Astrocyte (in vitro differentiated cells and primary cell): Measurements from ENCODE around the gene CNTNAP2. TPM values are rescaled to one million over a fixed set of nuclear protein-coding genes. Genes with fewer than 3 reads are reported as not detected.

Experiments used
- DNase-seq: peaks from one replicate; pipeline ENCODE4 v3.0.0-alpha.2; 2010; ENCODE audit warnings: low read depth
- FAIRE-seq: peaks from 2 replicates; lab custom pipeline; 2011; peaks lifted over from hg19 to GRCh38; lab: Jason Lieb, UNC
- H2AFZ ChIP-seq: 2 replicates; pipeline ENCODE4 v1.6.0; 2012; ENCODE audit warnings: low read depth, low read length, inconsistent platforms
- H3K27ac ChIP-seq: 2 replicates; pipeline ENCODE4 v1.5.1; 2011; ENCODE audit warnings: low read depth, low read length, inconsistent platforms
- H3K27me3 ChIP-seq: 2 replicates; pipeline ENCODE4 v1.6.0; 2011; ENCODE audit warnings: low read length, inconsistent platforms; ENCODE audit not compliant: insufficient read depth
- H3K36me3 ChIP-seq: 2 replicates; pipeline ENCODE4 v1.5.1; 2011; ENCODE audit warnings: low read length, inconsistent platforms; ENCODE audit not compliant: insufficient read depth
- H3K4me1 ChIP-seq: 2 replicates; pipeline ENCODE4 v1.5.1; 2011; ENCODE audit warnings: low read length, inconsistent platforms; ENCODE audit not compliant: insufficient read depth
- H3K4me2 ChIP-seq: 2 replicates; pipeline ENCODE4 v1.6.0; 2012; ENCODE audit warnings: low read length, inconsistent platforms
- H3K4me3 ChIP-seq: 2 replicates; pipeline ENCODE4 v1.5.1; 2011; ENCODE audit warnings: low read depth, mild to moderate bottlenecking, low read length, inconsistent platforms; ENCODE audit not compliant: insufficient read depth
- H3K79me2 ChIP-seq: 2 replicates; pipeline ENCODE4 v1.6.0; 2012; ENCODE audit warnings: mild to moderate bottlenecking, low read length, inconsistent platforms; ENCODE audit not compliant: insufficient read depth
- H3K9ac ChIP-seq: 2 replicates; pipeline ENCODE4 v1.6.0; 2012; ENCODE audit warnings: mild to moderate bottlenecking, low read length, inconsistent platforms
- H3K9me3 ChIP-seq: 2 replicates; pipeline ENCODE4 v1.5.1; 2012; ENCODE audit warnings: low read depth, mild to moderate bottlenecking, low read length, inconsistent platforms; ENCODE audit not compliant: insufficient read depth
- H4K20me1 ChIP-seq: 2 replicates; pipeline ENCODE4 v1.6.0; 2012; ENCODE audit warnings: low read length, inconsistent platforms; ENCODE audit not compliant: insufficient read depth
- H3K27ac Mint-ChIP-seq: one replicate; pipeline ENCODE4 v1.8.0; 2021; ENCODE audit warnings: mild to moderate bottlenecking, mixed read lengths; ENCODE audit not compliant: unreplicated experiment
- H3K27me3 Mint-ChIP-seq: one replicate; pipeline ENCODE4 v1.8.0; 2021; ENCODE audit warnings: low read depth, mixed read lengths; ENCODE audit not compliant: unreplicated experiment
- H3K36me3 Mint-ChIP-seq: one replicate; pipeline ENCODE4 v1.8.0; 2021; ENCODE audit warnings: low read depth, mixed read lengths; ENCODE audit not compliant: unreplicated experiment
- H3K4me1 Mint-ChIP-seq: one replicate; pipeline ENCODE4 v1.8.0; 2021; ENCODE audit warnings: low read depth, mixed read lengths; ENCODE audit not compliant: unreplicated experiment
- H3K4me3 Mint-ChIP-seq: one replicate; pipeline ENCODE4 v1.8.0; 2021; ENCODE audit warnings: mild to moderate bottlenecking, moderate library complexity, mixed read lengths; ENCODE audit not compliant: unreplicated experiment
- H3K9me3 Mint-ChIP-seq: one replicate; pipeline ENCODE4 v1.8.0; 2021; ENCODE audit warnings: mild to moderate bottlenecking, mixed read lengths; ENCODE audit not compliant: unreplicated experiment
- CTCF ChIP-seq: IDR thresholded peaks from 2 replicates; pipeline ENCODE4 v1.5.1; 2011; ENCODE audit warnings: low read depth, mild to moderate bottlenecking, inconsistent platforms, low read length, moderate library complexity; ENCODE audit not compliant: insufficient read depth
- EZH2 ChIP-seq: IDR thresholded peaks from 2 replicates; pipeline ENCODE4 v1.6.1; 2012; ENCODE audit warnings: mild to moderate bottlenecking, low read length, inconsistent platforms; ENCODE audit not compliant: insufficient read depth
- total RNA-seq: library from RNA; stranded (reverse); gene quantifications from 2 replicates; pipeline ENCODE4 v1.2.1, GENCODE V29; 2021

The CNTNAP2 gene
- total RNA-seq, 1 donor from 2014 or later = 20.0 TPM

- no peak overlapping the region for H3K4me3 Mint-ChIP-seq
- Histone ChIP-seq H3K79me2 (no peaks in the 10 kb centered on the region), H3K27me3 (no peaks in the 10 kb centered on the region), H3K9ac (no peak overlapping the region), H4K20me1 (no peaks in the 10 kb centered on the region), H3K27ac (no peak overlapping the region), H3K4me1 (no peaks in the 10 kb centered on the region), H3K36me3 (no peaks in the 10 kb centered on the region), H2AFZ (no peak overlapping the region), H3K9me3 (no peaks in the 10 kb centered on the region), H3K4me2 (no peak overlapping the region), H3K4me3 (no peak overlapping the region)
- no peak for FAIRE-seq
- no peaks in the 10 kb centered on the region for H3K36me3 Mint-ChIP-seq
- DNase-seq = no peak
- no peaks in the 10 kb centered on the region for H3K9me3 Mint-ChIP-seq
- no peaks in the 10 kb centered on the region for H3K27me3 Mint-ChIP-seq
- no peaks in the 10 kb centered on the region for H3K4me1 Mint-ChIP-seq
- TF ChIP-seq CTCF (no peak), EZH2 (no peak)
- no peak overlapping the region for H3K27ac Mint-ChIP-seq
Measured at GRCh38 chr7:146411975-146412374, 295.4 kb downstream of the CNTNAP2 start.

- Histone ChIP-seq H3K36me3 (no peaks in the 10 kb centered on the region), H3K27ac (no peak overlapping the region), H3K4me3 (no peak overlapping the region), H3K27me3 (no peaks in the 10 kb centered on the region), H3K79me2 (no peaks in the 10 kb centered on the region), H2AFZ (no peak overlapping the region), H4K20me1 (no peaks in the 10 kb centered on the region), H3K9me3 (no peaks in the 10 kb centered on the region), H3K4me1 (no peaks in the 10 kb centered on the region), H3K4me2 (peak overlapping the region; percentile 25), H3K9ac (no peak overlapping the region)
- DNase-seq = no peak
- H3K27ac Mint-ChIP-seq = no peak overlapping the region
- TF ChIP-seq EZH2 = no peak
- TF ChIP-seq CTCF = no peak
- H3K4me3 Mint-ChIP-seq = no peak overlapping the region
- H3K27me3 Mint-ChIP-seq = no peaks in the 10 kb centered on the region
- no peaks in the 10 kb centered on the region for H3K9me3 Mint-ChIP-seq
- H3K4me1 Mint-ChIP-seq = no peaks in the 10 kb centered on the region
- no peaks in the 10 kb centered on the region for H3K36me3 Mint-ChIP-seq
- no peak for FAIRE-seq
Measured at GRCh38 chr7:146412781-146413180, 296.2 kb downstream of the CNTNAP2 start.

DNA sequence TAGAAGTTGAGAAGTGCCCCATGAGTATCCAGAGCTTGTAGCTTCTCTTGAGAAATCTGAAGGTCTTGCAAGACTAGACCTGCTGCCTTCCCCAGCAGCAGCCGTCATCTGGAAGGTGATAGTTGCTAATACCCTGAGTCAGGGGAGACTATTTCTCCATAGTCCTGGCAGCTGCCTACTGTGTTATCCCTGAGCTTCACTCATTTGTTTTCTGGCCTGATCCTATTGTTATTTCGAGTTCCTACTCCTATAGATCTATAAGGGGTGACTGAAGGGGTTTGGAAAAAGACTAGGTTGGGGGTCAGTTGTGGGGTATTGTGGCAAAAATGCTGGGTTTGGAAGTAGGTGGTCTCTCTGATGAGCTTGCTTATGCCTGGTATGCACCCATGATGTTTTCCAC lies 297.8 kb downstream of the CNTNAP2 start:
- Histone ChIP-seq H3K27ac (no peak overlapping the region), H3K9me3 (no peaks in the 10 kb centered on the region), H3K4me2 (no peak overlapping the region), H3K27me3 (no peaks in the 10 kb centered on the region), H2AFZ (no peak overlapping the region), H3K4me1 (no peaks in the 10 kb centered on the region), H3K79me2 (no peaks in the 10 kb centered on the region), H3K9ac (no peak overlapping the region), H3K4me3 (no peak overlapping the region), H3K36me3 (no peaks in the 10 kb centered on the region), H4K20me1 (no peaks in the 10 kb centered on the region)
- DNase-seq (no peak), FAIRE-seq (no peak)
- Mint-ChIP-seq H3K4me3 (no peak overlapping the region), H3K27me3 (no peaks in the 10 kb centered on the region), H3K36me3 (no peaks in the 10 kb centered on the region), H3K27ac (no peak overlapping the region), H3K9me3 (no peaks in the 10 kb centered on the region), H3K4me1 (no peaks in the 10 kb centered on the region)
- no peak for TF ChIP-seq EZH2
- no peak for TF ChIP-seq CTCF
